ES-I3 (cell line): ENCODE measurements around the gene GNA12.
"Not testable (repeated sequence)": the region's sequence is repeated elsewhere in the genome, so short reads cannot be mapped to it uniquely, and the experiment has no call there.

Experiments
- H3K36me3 ChIP-seq: 2 replicates; pipeline ENCODE4 v1.6.1; 2013; ENCODE audit warnings: mild to moderate bottlenecking, low read length, control low read depth, moderate library complexity; ENCODE audit not compliant: insufficient read depth
- H3K4me1 ChIP-seq: 2 replicates; pipeline ENCODE4 v1.6.1; 2013; ENCODE audit warnings: mild to moderate bottlenecking, control low read depth, low read length; ENCODE audit not compliant: insufficient read depth
- H3K9ac ChIP-seq: 2 replicates; pipeline ENCODE4 v1.6.1; 2013; ENCODE audit warnings: low read depth, mild to moderate bottlenecking, low read length, moderate library complexity
- H3K9me3 ChIP-seq: 2 replicates; pipeline ENCODE4 v1.6.1; 2013; ENCODE audit warnings: mild to moderate bottlenecking, low read length, moderate library complexity; ENCODE audit not compliant: control insufficient read depth, insufficient read depth

The GNA12 gene

DNA sequence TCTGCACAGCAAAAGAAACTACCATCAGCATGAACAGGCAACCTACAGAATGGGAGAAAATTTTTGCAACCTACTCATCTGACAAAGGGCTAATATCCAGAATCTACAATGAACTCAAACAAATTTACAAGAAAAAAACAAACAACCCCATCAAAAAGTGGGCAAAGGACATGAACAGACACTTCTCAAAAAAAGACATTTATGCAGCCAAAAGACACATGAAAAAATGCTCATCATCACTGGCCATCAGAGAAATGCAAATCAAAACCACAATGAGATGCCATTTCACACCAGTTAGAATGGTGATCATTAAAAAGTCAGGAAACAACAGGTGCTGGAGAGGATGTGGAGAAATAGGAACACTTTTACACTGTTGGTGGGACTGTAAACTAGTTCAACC is 95.4 kb downstream of the GNA12 start:
- not testable (repeated sequence) for H3K36me3 ChIP-seq, H3K9ac ChIP-seq, H3K4me1 ChIP-seq, H3K9me3 ChIP-seq

DNA sequence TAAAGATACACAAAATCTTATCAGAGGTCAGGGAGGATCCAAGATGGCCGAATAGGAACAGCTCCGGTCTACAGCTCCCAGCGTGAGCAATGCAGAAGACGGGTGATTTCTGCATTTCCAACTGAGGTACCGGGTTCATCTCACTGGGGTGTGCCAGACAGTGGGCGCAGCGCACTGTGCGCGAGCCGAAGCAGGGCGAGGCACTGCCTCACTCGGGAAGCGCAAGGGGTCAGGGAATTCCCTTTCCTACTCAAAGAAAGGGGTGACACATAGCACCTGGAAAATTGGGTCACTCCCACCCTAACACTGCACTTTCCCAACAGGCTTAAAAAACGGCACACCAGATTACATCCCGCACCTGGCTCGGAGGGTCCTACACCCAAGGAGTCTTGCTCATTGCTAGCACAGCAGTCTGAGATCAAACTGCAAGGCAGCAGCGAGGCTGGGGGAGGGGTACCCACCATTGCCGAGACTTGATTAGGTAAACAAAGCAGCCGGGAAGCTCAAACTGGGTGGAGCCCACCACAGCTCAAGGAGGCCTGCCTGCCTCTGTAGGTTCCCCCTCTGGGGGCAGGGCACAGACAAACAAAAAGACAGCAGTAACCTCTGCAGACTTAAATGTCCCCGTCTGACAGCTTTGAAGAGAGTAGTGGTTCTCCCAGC is 100.5 kb downstream of the GNA12 start:
- not testable (repeated sequence) for H3K36me3 ChIP-seq, H3K9ac ChIP-seq, H3K4me1 ChIP-seq, H3K9me3 ChIP-seq

DNA sequence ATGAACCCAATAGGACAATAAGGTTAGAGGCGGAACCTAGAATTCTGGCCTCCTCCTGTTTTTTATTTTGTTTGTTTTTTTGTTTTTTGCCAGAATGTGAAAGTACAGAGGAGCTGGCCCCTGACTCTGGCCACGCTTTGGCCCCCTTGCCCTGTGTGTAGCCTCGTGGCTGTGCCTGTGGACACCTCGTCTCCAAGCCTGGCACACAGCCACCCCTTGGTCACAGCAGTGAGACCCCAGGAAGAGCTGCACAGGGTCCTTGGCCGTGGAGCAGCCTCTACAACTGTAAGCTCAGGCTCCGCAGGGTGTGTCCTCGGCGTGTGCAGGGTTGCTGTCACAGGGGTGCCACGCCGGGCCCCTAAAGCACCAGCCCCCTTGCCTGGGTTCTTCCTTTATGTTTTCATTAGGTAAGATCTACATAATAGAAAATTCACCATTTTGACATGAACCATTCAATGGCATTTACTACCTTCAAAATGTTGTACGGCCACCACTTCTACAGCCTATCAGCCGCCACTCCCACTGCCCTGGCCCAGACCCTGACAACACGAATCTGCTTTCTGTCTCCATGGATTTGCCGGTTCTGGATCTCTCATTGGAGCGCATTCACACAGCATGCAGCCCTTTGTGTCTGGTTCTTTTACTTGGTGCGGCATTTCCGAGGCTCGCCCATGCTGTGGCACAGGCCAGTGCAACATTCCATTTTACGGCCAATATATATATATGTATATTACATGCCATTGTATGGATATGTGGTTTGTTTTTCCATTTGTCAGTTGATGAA is 105.2 kb downstream of the GNA12 start:
- no peak overlapping the region for H3K9ac ChIP-seq
- 0 out of 2 replicates have a peak, but pooled peaks cover 3% of the 10 kb centered on the region for H3K4me1 ChIP-seq
- no peaks in the 10 kb centered on the region for H3K9me3 ChIP-seq
- H3K36me3 ChIP-seq, result 0 out of 2 replicates have a peak, but pooled peaks cover 3% of the 10 kb centered on the region

DNA sequence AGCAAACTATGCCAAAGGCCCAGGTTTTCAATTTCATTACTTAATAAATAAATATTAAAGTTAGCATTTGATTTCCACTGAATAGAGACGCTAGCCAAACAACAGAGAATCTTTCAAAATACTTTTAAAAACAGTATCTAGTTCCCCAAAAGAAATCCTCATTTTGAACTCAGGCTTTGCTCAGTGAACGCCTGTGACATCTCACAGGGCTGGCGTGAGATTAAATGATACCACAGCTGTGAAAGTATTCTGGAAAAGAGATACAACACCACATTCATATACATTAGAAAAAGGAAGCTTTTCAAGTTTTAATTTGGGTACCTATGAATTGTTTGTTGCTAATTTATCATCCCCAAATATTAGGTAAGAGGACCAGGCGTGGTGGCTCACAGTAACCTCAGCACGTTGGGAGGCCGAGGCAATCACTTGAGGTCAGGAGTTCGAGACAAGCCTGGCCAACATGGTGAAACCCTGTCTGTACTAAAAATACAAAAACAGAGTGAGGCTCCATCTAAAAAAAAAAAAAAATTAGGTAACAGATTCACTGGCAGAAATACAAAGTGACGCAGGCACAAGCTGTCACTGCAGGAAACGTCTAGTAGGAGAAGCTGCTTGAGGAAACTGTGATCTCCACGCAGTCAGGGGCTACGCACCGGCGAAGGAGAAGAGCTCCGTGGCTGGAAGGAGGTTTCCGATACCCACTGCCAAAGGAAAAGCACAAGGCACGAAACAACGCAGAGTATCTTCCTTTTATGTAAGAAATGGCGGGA is 106.2 kb downstream of the GNA12 start:
- H3K36me3 ChIP-seq, result 0 out of 2 replicates have a peak, but pooled peaks cover 3% of the 10 kb centered on the region
- no peaks in the 10 kb centered on the region for H3K9me3 ChIP-seq
- H3K9ac ChIP-seq, result no peak overlapping the region
- H3K4me1 ChIP-seq, result 0 out of 2 replicates have a peak, but pooled peaks cover 3% of the 10 kb centered on the region

- not testable (repeated sequence) for H3K9me3 ChIP-seq, H3K36me3 ChIP-seq, H3K9ac ChIP-seq, H3K4me1 ChIP-seq
Measured at GRCh38 chr7:2737005-2737743, 106.9 kb downstream of the GNA12 start.

DNA sequence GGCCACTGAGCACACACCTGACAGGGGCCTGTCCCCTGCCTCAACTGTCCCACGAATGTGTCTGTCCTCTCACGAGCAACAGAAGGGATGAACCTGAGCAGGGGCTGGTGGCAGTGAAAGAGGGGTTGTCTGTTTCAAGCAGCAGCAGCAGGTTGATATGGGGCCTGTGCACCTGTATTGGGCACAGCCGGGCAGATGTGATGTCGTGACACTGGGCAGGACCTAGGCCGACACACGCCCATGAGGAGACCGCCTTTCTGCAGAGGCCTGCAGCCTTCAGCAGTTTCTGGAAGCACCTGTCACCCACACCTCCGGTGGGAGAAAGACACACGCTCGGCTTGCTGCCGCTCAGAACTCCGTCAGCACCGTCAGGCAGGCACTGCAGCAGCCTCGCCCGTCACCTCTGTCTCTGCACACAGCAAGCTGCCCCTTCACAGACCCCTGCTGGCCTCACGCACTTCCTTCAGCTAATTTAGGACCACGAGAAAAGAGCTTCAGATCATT is 107.6 kb downstream of the GNA12 start:
- Histone ChIP-seq H3K9ac (no peak overlapping the region), H3K4me1 (0 out of 2 replicates have a peak, but pooled peaks cover 3% of the 10 kb centered on the region), H3K9me3 (no peaks in the 10 kb centered on the region), H3K36me3 (0 out of 2 replicates have a peak, but pooled peaks cover 3% of the 10 kb centered on the region)

DNA sequence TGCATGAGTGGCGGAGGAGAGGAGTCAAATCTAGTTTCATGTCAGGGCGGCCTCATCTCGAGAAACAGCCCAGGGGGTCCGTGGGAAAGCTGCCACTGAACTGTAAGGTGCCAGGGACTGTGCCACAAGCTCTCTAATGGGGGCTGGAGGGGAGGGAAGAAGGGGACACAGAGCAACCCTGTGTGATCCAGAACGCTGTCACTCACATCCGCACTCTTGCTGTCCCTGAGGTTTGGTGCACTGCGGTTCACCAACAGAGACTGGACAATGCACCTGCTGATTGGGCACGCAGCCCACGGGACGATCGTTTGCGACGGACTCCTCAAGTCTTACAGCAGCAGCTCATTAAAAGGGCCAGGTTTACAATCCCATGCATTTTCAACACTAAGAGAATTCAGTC is 108.4 kb downstream of the GNA12 start:
- Histone ChIP-seq H3K36me3 (0 out of 2 replicates have a peak, but pooled peaks cover 3% of the 10 kb centered on the region), H3K4me1 (0 out of 2 replicates have a peak, but pooled peaks cover 3% of the 10 kb centered on the region), H3K9ac (no peak overlapping the region), H3K9me3 (no peaks in the 10 kb centered on the region)

- Histone ChIP-seq H3K36me3 (0 out of 2 replicates have a peak, but pooled peaks cover under 1% of the 10 kb centered on the region), H3K9ac (no peak overlapping the region), H3K4me1 (0 out of 2 replicates have a peak, but pooled peaks cover 3% of the 10 kb centered on the region), H3K9me3 (no peaks in the 10 kb centered on the region)
Measured at GRCh38 chr7:2734751-2735571, 109.1 kb downstream of the GNA12 start.

DNA sequence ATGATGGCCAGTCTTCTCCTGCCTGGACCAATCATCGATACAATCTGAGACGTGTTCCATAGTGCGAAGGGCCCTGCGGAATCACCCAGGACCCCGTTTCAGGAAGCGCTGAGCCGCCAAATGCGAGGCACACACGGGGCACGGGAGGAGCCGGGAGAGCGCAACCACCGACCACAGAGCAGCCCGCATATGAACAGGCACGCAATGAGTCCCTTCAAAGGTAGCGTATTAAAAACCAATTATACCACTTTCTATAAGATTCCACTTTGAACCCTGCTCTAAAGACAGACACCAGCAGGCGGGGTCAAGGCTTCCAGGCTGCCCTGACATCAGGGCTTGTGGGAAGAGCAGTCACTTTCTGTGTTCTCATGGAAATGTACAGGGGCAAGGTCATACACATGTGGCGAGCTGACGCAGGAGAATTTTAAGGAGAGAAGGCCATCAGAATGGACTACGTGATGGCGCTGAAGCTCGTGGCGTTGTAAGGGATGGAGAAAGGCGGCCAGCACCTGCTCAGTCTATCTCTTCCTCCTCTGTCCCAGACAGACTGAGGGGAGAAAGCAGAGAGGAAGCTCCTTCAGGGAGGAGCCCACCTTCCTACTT is 109.9 kb downstream of the GNA12 start:
- 0 out of 2 replicates have a peak, but pooled peaks cover 3% of the 10 kb centered on the region for H3K4me1 ChIP-seq
- H3K9me3 ChIP-seq, result no peaks in the 10 kb centered on the region
- H3K36me3 ChIP-seq, result no peaks in the 10 kb centered on the region
- H3K9ac ChIP-seq, result no peak overlapping the region

- H3K36me3 ChIP-seq, result no peaks in the 10 kb centered on the region
- H3K9ac ChIP-seq, result no peak overlapping the region
- 0 out of 2 replicates have a peak, but pooled peaks cover 3% of the 10 kb centered on the region for H3K4me1 ChIP-seq
Measured at GRCh38 chr7:2732959-2733584, 111.0 kb downstream of the GNA12 start.

GRCh38 chr7:2732388-2732787 is 111.7 kb downstream of the GNA12 start:
- no peaks in the 10 kb centered on the region for H3K9me3 ChIP-seq
- no peaks in the 10 kb centered on the region for H3K36me3 ChIP-seq
- 0 out of 2 replicates have a peak, but pooled peaks cover 3% of the 10 kb centered on the region for H3K4me1 ChIP-seq
- no peak overlapping the region for H3K9ac ChIP-seq

More at GRCh38 chr7:2732959-2733584, 111.0 kb downstream of the GNA12 start:
- no peaks in the 10 kb centered on the region for H3K9me3 ChIP-seq
